ENCODE measurements around the gene ALDH1A3.

DNA sequence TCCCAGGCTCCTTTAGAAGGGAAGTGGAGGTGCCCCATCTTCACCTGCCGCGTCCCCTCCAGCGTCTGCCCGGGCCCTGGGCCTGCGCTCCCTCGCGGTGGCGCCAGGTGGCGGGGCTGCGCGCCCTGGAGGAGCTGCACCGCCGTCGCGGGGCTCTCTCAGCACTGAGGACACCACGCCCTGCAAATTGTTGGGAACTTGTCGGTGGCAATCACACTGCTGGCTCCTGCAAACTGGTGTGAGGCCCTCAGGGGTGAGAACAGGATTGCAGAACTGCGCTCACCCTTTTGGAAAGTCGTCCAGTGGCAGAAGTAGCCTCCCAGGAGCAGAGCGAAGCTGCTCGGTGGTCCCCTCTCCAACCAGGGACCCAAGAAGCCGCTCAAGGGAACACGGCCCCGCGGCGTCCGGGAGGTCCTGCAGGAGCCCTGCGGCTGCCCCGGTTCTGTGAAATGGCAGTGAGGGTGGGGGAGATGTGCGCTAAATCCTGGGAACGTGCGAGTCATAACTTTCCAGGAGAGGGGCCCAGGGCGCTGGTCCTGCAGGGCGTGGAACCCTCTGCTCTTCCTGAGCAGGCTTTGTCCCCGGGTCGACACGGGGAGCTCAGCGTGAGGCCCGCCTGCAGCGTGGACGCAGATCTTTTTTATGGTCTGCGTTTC, 38.5 kb downstream of the ALDH1A3 start:
- TF ChIP-seq GABPA (IDR thresholded peaks at IDR 0.05 in 1 of 2, conservative IDR thresholded peaks at IDR 0.05 in 1 of 2), result no peak
- TF ChIP-seq, protein P1, sequence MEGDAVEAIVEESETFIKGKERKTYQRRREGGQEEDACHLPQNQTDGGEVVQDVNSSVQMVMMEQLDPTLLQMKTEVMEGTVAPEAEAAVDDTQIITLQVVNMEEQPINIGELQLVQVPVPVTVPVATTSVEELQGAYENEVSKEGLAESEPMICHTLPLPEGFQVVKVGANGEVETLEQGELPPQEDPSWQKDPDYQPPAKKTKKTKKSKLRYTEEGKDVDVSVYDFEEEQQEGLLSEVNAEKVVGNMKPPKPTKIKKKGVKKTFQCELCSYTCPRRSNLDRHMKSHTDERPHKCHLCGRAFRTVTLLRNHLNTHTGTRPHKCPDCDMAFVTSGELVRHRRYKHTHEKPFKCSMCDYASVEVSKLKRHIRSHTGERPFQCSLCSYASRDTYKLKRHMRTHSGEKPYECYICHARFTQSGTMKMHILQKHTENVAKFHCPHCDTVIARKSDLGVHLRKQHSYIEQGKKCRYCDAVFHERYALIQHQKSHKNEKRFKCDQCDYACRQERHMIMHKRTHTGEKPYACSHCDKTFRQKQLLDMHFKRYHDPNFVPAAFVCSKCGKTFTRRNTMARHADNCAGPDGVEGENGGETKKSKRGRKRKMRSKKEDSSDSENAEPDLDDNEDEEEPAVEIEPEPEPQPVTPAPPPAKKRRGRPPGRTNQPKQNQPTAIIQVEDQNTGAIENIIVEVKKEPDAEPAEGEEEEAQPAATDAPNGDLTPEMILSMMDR (IDR thresholded peaks at IDR 0.05; ENCODE audit: low read depth, low read length, missing input control), result peak; percentile 83
- TF ChIP-seq, protein P2, sequence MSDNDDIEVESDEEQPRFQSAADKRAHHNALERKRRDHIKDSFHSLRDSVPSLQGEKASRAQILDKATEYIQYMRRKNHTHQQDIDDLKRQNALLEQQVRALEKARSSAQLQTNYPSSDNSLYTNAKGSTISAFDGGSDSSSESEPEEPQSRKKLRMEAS (IDR thresholded peaks at IDR 0.05), result no peak
